Measurements from ENCODE around the gene FBF1.

FBF1 gene

DNA sequence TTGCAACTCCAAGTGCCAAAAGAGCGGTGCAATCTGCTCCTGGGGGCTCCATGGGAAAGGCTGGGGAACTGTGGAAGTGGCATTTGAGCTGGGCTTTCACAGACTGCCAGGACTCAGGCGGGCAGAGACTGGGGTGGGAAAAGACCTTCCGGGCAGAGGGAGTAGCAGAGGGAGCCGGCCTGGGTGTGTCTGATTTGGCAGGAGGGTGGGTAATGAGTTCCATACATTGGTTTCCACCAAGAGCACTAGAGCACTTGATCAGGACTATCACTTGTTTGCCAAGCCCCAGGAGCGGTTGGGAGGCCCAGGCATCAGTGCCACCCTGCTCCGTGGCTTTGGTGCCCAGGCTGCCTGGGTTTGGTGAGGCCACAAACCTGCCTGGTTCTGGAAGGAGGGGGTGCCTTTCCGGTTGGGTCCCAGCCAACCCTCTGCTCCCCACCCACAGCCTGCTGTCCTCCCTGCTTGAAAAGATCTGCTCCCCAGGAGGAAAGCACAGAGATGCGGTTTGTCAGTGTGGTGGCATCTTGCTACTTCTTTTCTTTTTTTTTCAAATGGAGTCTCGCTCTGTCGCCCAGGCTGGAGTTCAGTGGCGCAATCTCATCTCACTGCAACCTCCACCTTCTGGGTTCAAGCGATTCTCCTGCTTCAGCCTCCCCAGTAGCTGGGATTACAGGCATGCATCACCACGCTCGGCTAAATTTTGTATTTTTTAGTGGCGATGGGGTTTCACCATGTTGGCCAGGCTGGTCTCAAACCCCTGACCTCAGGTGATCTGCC is 59.0 kb downstream of the FBF1 start:
- H3K4me3 ChIP-seq (IDR thresholded peaks at IDR 0.05; ENCODE audit: insufficient read depth, low read depth, low read length) = no peak overlapping the region
- peaks cover 8% of the 10 kb centered on the region for H3K4me1 ChIP-seq (ENCODE audit: low read depth, poor library complexity, severe bottlenecking)
- no peak overlapping the region for H3K9ac ChIP-seq
- H3K79me2 ChIP-seq (ENCODE audit: insufficient read depth, low read depth) = peaks cover 11% of the 10 kb centered on the region
- H4K20me1 ChIP-seq (ENCODE audit: insufficient read depth) = no peaks in the 10 kb centered on the region
- H2AFZ ChIP-seq (ENCODE audit: low read depth) = no peak overlapping the region
- TF ChIP-seq, protein P1, sequence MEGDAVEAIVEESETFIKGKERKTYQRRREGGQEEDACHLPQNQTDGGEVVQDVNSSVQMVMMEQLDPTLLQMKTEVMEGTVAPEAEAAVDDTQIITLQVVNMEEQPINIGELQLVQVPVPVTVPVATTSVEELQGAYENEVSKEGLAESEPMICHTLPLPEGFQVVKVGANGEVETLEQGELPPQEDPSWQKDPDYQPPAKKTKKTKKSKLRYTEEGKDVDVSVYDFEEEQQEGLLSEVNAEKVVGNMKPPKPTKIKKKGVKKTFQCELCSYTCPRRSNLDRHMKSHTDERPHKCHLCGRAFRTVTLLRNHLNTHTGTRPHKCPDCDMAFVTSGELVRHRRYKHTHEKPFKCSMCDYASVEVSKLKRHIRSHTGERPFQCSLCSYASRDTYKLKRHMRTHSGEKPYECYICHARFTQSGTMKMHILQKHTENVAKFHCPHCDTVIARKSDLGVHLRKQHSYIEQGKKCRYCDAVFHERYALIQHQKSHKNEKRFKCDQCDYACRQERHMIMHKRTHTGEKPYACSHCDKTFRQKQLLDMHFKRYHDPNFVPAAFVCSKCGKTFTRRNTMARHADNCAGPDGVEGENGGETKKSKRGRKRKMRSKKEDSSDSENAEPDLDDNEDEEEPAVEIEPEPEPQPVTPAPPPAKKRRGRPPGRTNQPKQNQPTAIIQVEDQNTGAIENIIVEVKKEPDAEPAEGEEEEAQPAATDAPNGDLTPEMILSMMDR (conservative IDR thresholded peaks at IDR 0.05; ENCODE audit: low read depth, low read length) = no peak
- no peak overlapping the region for H3K4me2 ChIP-seq
- no peak overlapping the region for H3K27ac ChIP-seq
- no peaks in the 10 kb centered on the region for H3K27me3 ChIP-seq (ENCODE audit: insufficient read depth, low read depth)
- H3K36me3 ChIP-seq (ENCODE audit: insufficient read depth) = no peaks in the 10 kb centered on the region

DNA sequence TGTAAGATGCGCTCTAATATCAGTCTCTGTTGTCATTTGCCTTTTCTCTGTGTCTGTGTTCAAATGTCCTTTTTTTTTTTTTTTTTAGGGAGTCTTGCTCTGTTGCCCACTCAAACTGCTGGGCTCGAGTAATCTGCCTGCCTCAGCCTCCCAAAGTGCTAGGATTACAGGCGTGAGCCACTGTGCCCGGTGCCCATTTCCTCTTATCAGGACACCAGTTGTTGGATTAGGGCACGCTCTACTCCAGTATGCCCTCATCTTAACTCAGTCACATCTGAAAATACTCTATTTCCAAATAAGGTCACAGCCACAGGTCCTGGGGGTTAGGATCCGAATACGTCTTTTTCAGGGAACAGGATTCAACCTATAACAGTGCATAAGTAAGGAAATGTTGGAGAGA is 60.6 kb downstream of the FBF1 start:
- H3K79me2 ChIP-seq (ENCODE audit: insufficient read depth, low read depth) = peaks cover 23% of the 10 kb centered on the region
- peaks cover 16% of the 10 kb centered on the region for H3K4me1 ChIP-seq (ENCODE audit: low read depth, poor library complexity, severe bottlenecking)
- H3K4me2 ChIP-seq = no peak overlapping the region
- no peaks in the 10 kb centered on the region for H4K20me1 ChIP-seq (ENCODE audit: insufficient read depth)
- no peak overlapping the region for H3K27ac ChIP-seq
- no peak overlapping the region for H2AFZ ChIP-seq (ENCODE audit: low read depth)
- TF ChIP-seq, protein P1 (conservative IDR thresholded peaks at IDR 0.05; ENCODE audit: low read depth, low read length) = no peak
- no peaks in the 10 kb centered on the region for H3K36me3 ChIP-seq (ENCODE audit: insufficient read depth)
- no peak overlapping the region for H3K4me3 ChIP-seq (IDR thresholded peaks at IDR 0.05; ENCODE audit: insufficient read depth, low read depth, low read length)
- no peaks in the 10 kb centered on the region for H3K27me3 ChIP-seq (ENCODE audit: insufficient read depth, low read depth)
- no peak overlapping the region for H3K9ac ChIP-seq

DNA sequence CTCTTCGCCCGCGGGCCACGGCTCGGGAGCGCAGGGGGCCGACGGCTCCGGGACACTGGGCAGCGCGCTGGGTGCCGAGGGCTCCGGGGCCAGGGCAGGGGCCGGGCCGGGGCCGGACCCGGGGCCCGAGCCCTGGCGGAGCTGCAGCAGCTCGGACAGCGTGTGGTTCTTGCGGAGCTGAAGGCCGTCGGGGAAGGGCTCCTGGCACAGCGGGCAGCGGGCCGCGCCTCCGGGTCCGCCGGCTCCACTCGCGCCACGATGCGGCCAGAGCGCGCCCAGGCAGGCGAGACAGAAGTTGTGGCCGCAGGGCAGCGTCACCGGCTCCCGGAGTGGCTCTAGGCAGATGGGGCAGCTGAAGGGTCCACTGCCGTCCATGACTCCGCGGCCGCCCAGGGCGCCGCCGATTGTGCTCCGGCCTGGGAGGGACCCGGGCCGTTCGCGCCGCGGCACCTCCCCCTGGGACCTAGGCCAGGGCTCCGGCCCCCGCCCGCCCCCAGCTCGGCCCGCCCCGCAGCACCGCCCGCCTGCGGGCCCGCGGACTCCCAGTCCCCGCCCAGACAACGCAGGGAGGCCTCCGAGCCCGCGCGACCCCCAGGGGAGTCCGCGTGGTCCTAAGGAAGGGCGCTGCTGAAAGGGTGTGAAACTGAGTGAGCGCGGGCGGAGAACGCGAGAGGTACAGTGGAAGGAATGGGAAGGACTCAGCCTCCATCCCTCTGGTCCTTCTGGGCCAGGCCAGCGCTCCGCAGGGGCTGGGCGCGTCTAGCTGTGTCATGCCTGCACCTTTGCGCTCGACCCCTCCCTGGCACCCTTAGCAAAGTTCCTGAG is 62.5 kb downstream of the FBF1 start, which contains the start of gene TRIM47:
Gene TRIM47, minus strand, starts transcription at position 408 of the 825 bp plus-strand sequence. Its CDS starts 33 bp downstream, at position 375.
- peak within 1 kb of the TSS; percentile 95 for H3K4me2 ChIP-seq
- peak within 1 kb of the TSS; percentile 98 for H3K27ac ChIP-seq
- TF ChIP-seq, protein P1 (conservative IDR thresholded peaks at IDR 0.05; ENCODE audit: low read depth, low read length) = no peak
- H4K20me1 ChIP-seq (ENCODE audit: insufficient read depth) = no peaks in the 10 kb centered on the region
- peak within 1 kb of the TSS; percentile 98 for H3K9ac ChIP-seq
- peaks cover 24% of the 10 kb centered on the region for H3K4me1 ChIP-seq (ENCODE audit: low read depth, poor library complexity, severe bottlenecking)
- H3K27me3 ChIP-seq (ENCODE audit: insufficient read depth, low read depth) = no peaks in the 10 kb centered on the region
- no peak within 1 kb of the TSS for H3K4me3 ChIP-seq (IDR thresholded peaks at IDR 0.05; ENCODE audit: insufficient read depth, low read depth, low read length)
- H2AFZ ChIP-seq (ENCODE audit: low read depth) = peak within 1 kb of the TSS; percentile 54
- peaks cover 25% of the 10 kb centered on the region for H3K79me2 ChIP-seq (ENCODE audit: insufficient read depth, low read depth)
- no peaks in the 10 kb centered on the region for H3K36me3 ChIP-seq (ENCODE audit: insufficient read depth)

DNA sequence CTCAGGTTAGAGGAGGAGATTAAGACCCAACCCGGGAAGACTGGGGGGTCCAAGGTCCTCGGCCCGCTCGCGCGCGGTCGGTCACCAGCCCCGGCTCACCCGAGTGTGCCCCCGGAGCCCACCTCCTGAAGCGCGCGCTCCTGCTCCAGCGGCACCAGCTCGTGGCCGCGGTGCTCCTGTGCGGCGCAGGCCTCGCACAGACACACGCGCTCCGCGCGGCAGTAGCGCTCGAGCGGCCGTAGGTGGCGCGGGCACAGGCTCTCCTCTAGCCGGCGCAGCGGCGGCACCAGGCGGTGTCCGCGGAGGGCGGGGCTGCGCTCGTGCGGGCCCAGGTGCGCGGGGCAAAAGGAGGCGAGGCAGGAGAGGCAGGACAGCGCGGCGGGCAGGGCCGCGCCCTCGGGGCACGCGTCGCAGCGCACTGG is 63.1 kb downstream of the FBF1 start:
- H3K79me2 ChIP-seq (ENCODE audit: insufficient read depth, low read depth) = peaks cover 25% of the 10 kb centered on the region
- no peaks in the 10 kb centered on the region for H4K20me1 ChIP-seq (ENCODE audit: insufficient read depth)
- peak overlapping the region; percentile 98 for H3K9ac ChIP-seq
- H3K4me2 ChIP-seq = peak overlapping the region; percentile 95
- H3K27ac ChIP-seq = peak overlapping the region; percentile 98
- TF ChIP-seq, protein P1 (conservative IDR thresholded peaks at IDR 0.05; ENCODE audit: low read depth, low read length) = peak; percentile 37; the same call in 1 of the 2 replicates
- H3K27me3 ChIP-seq (ENCODE audit: insufficient read depth, low read depth) = no peaks in the 10 kb centered on the region
- peak overlapping the region; percentile 54; the same call in 1 of the 2 replicates for H2AFZ ChIP-seq (ENCODE audit: low read depth)
- H3K4me3 ChIP-seq (IDR thresholded peaks at IDR 0.05; ENCODE audit: insufficient read depth, low read depth, low read length) = no peak overlapping the region
- H3K36me3 ChIP-seq (ENCODE audit: insufficient read depth) = no peaks in the 10 kb centered on the region
- peaks cover 30% of the 10 kb centered on the region for H3K4me1 ChIP-seq (ENCODE audit: low read depth, poor library complexity, severe bottlenecking)
